NCI-H2081 treated with DMSO at 0.1 percent for 48 hours (cell line): ENCODE measurements around the gene OTX2.

Experiments
- DNase-seq: peaks from one replicate; lab custom pipeline; 2025; lab: John Stamatoyannopoulos, UW

OTX2 gene

GRCh38 chr14:56810147-56810719, at the start of gene OTX2:
OTX2 (minus strand) TSS chr14:56810479; CDS start chr14:56805456, 5,023 bp downstream.
- no peak for DNase-seq

- DNase-seq = no peak
These were observed 48.1 kb upstream of the OTX2 start for GRCh38 chr14:56858422-56858821.

- DNase-seq = no peak
These were observed 46.9 kb upstream of the OTX2 start for GRCh38 chr14:56857216-56857615.

- peak; percentile 37 for DNase-seq
These were observed 45.7 kb upstream of the OTX2 start for GRCh38 chr14:56855891-56856461.

- DNase-seq = no peak
These were observed 44.0 kb upstream of the OTX2 start for GRCh38 chr14:56854325-56854724.

- DNase-seq = no peak
These were observed 37.0 kb upstream of the OTX2 start for GRCh38 chr14:56846970-56847930.

- no peak for DNase-seq
These were observed 34.2 kb upstream of the OTX2 start for GRCh38 chr14:56844406-56845002.

GRCh38 chr14:56841611-56842010, 31.3 kb upstream of the OTX2 start:
- DNase-seq = no peak

- DNase-seq = no peak
These were observed 29.9 kb upstream of the OTX2 start for GRCh38 chr14:56840221-56840620.

- DNase-seq = no peak
These were observed 18.9 kb upstream of the OTX2 start for GRCh38 chr14:56829151-56829550.

GRCh38 chr14:56826214-56826613, 15.9 kb upstream of the OTX2 start:
- DNase-seq = no peak

- DNase-seq = peak; percentile 51
These were observed 11.7 kb upstream of the OTX2 start for GRCh38 chr14:56821805-56822610.

GRCh38 chr14:56821177-56821576, 10.9 kb upstream of the OTX2 start:
- no peak for DNase-seq

GRCh38 chr14:56817396-56817921, 7.2 kb upstream of the OTX2 start:
- no peak for DNase-seq

- no peak for DNase-seq
These were observed 6.5 kb upstream of the OTX2 start for GRCh38 chr14:56816574-56817391.

- no peak for DNase-seq
These were observed 5.5 kb upstream of the OTX2 start for GRCh38 chr14:56815745-56816144.

GRCh38 chr14:56814969-56815700, 4.9 kb upstream of the OTX2 start:
- no peak for DNase-seq

GRCh38 chr14:56814519-56814959, 4.3 kb upstream of the OTX2 start:
- DNase-seq = no peak

- no peak for DNase-seq
These were observed 2.9 kb upstream of the OTX2 start for GRCh38 chr14:56813143-56813551.
